Endothelial cell (in vitro differentiated cells): Measurements from ENCODE around the gene COL4A6. TPM values are rescaled to one million over a fixed set of nuclear protein-coding genes. Genes with fewer than 3 reads are reported as not detected.

Source experiments
- DNase-seq: peaks from one replicate; pipeline ENCODE4 v3.0.0; 2021; ENCODE audit warnings: low spot score
- H3K27ac Mint-ChIP-seq: one replicate; pipeline ENCODE4 v1.8.0; 2021; ENCODE audit warnings: mixed read lengths, inconsistent platforms; ENCODE audit not compliant: unreplicated experiment
- H3K27me3 Mint-ChIP-seq: one replicate; pipeline ENCODE4 v1.8.0; 2021; ENCODE audit warnings: mild to moderate bottlenecking, moderate library complexity, mixed read lengths, inconsistent platforms; ENCODE audit not compliant: unreplicated experiment
- H3K36me3 Mint-ChIP-seq: one replicate; pipeline ENCODE4 v1.8.0; 2021; ENCODE audit warnings: mild to moderate bottlenecking, low read depth, mixed read lengths, inconsistent platforms; ENCODE audit not compliant: unreplicated experiment
- H3K4me1 Mint-ChIP-seq: one replicate; pipeline ENCODE4 v1.8.0; 2021; ENCODE audit warnings: mild to moderate bottlenecking, mixed read lengths, inconsistent platforms; ENCODE audit not compliant: unreplicated experiment
- H3K4me3 Mint-ChIP-seq: one replicate; pipeline ENCODE4 v1.8.0; 2021; ENCODE audit warnings: mild to moderate bottlenecking, mixed read lengths, inconsistent platforms; ENCODE audit not compliant: unreplicated experiment
- H3K9me3 Mint-ChIP-seq: one replicate; pipeline ENCODE4 v1.8.0; 2021; ENCODE audit warnings: mixed read lengths, inconsistent platforms; ENCODE audit not compliant: unreplicated experiment
- CTCF ChIP-seq: fragments of 200-600 bp; sonication (generic); IDR thresholded peaks from one replicate; pipeline ENCODE4 v1.5.0; 2021; ENCODE audit warnings: antibody characterized with exemption; ENCODE audit not compliant: unreplicated experiment
- total RNA-seq: library from RNA; stranded (reverse); fragmentation: NEBNext Ultra II Directional; extraction: Animal tissue kit (Norgen Biotek cat#: 25700); gene quantifications from one replicate; pipeline ENCODE4 v1.2.1, GENCODE V29; 2021; ENCODE audit not compliant: unreplicated experiment

The COL4A6 gene
- total RNA-seq, 1 donor from 2014 or later: 10.5 TPM

GRCh38 chrX:108271397-108271787, 166.8 kb downstream of the COL4A6 start:
- Mint-ChIP-seq H3K36me3 (no peaks in the 10 kb centered on the region), H3K27me3 (no peaks in the 10 kb centered on the region), H3K4me1 (no peaks in the 10 kb centered on the region), H3K27ac (no peak overlapping the region), H3K9me3 (no peaks in the 10 kb centered on the region), H3K4me3 (no peak overlapping the region)
- DNase-seq: no peak
- no peak for TF ChIP-seq CTCF

GRCh38 chrX:108270739-108271396, 167.4 kb downstream of the COL4A6 start:
- no peak overlapping the region for H3K4me3 Mint-ChIP-seq
- no peaks in the 10 kb centered on the region for H3K4me1 Mint-ChIP-seq
- no peak for DNase-seq
- TF ChIP-seq CTCF: no peak
- H3K27ac Mint-ChIP-seq: no peak overlapping the region
- no peaks in the 10 kb centered on the region for H3K36me3 Mint-ChIP-seq
- no peaks in the 10 kb centered on the region for H3K27me3 Mint-ChIP-seq
- no peaks in the 10 kb centered on the region for H3K9me3 Mint-ChIP-seq

- Mint-ChIP-seq H3K36me3 (no peaks in the 10 kb centered on the region), H3K9me3 (no peaks in the 10 kb centered on the region), H3K4me3 (no peak overlapping the region), H3K27ac (no peak overlapping the region), H3K4me1 (no peaks in the 10 kb centered on the region), H3K27me3 (no peaks in the 10 kb centered on the region)
- TF ChIP-seq CTCF: no peak
- no peak for DNase-seq
These were observed 167.9 kb downstream of the COL4A6 start for GRCh38 chrX:108270280-108270679.

GRCh38 chrX:108268434-108269080, 169.7 kb downstream of the COL4A6 start:
- Mint-ChIP-seq H3K4me1 (no peaks in the 10 kb centered on the region), H3K27me3 (no peaks in the 10 kb centered on the region), H3K4me3 (no peak overlapping the region), H3K9me3 (no peaks in the 10 kb centered on the region), H3K36me3 (no peaks in the 10 kb centered on the region), H3K27ac (no peak overlapping the region)
- no peak for DNase-seq
- no peak for TF ChIP-seq CTCF

GRCh38 chrX:108267557-108267956, 170.7 kb downstream of the COL4A6 start:
- no peaks in the 10 kb centered on the region for H3K27me3 Mint-ChIP-seq
- H3K4me1 Mint-ChIP-seq: no peaks in the 10 kb centered on the region
- H3K4me3 Mint-ChIP-seq: no peak overlapping the region
- no peak overlapping the region for H3K27ac Mint-ChIP-seq
- TF ChIP-seq CTCF: no peak
- no peak for DNase-seq
- no peaks in the 10 kb centered on the region for H3K36me3 Mint-ChIP-seq
- no peaks in the 10 kb centered on the region for H3K9me3 Mint-ChIP-seq
